HFFc6 (cell line): ENCODE measurements around the gene GRK2. TPM values are rescaled to one million over a fixed set of nuclear protein-coding genes. Genes with fewer than 3 reads are reported as not detected.

Source experiments
- DNase-seq: peaks from one replicate; pipeline ENCODE4 v3.0.0-alpha.2; 2018
- H3K27ac Mint-ChIP-seq: 2 replicates; pipeline ENCODE4 v1.8.0; 2020; ENCODE audit warnings: mild to moderate bottlenecking, mixed read lengths
- H3K27me3 Mint-ChIP-seq: 2 replicates; pipeline ENCODE4 v1.8.0; 2021; ENCODE audit warnings: mild to moderate bottlenecking, moderate library complexity, mixed read lengths; ENCODE audit not compliant: insufficient read depth
- H3K36me3 Mint-ChIP-seq: 2 replicates; pipeline ENCODE4 v1.8.0; 2021; ENCODE audit warnings: low read depth, mixed read lengths
- H3K4me1 Mint-ChIP-seq: 2 replicates; pipeline ENCODE4 v1.8.0; 2020; ENCODE audit warnings: low read depth, mixed read lengths
- H3K4me3 Mint-ChIP-seq: 2 replicates; pipeline ENCODE4 v1.8.0; 2020; ENCODE audit warnings: mild to moderate bottlenecking, moderate library complexity, mixed read lengths
- H3K9me3 Mint-ChIP-seq: 2 replicates; pipeline ENCODE4 v1.8.0; 2020; ENCODE audit warnings: mild to moderate bottlenecking, mixed read lengths
- CTCF ChIP-seq: fragments of 200-600 bp; sonication (generic); IDR thresholded peaks from 2 replicates; pipeline ENCODE4 v1.5.0; 2021; ENCODE audit warnings: antibody characterized with exemption, mild to moderate bottlenecking
- total RNA-seq, 6 experiments: library from RNA; stranded (reverse); fragmentation: NEBNext Ultra II Directional; extraction: Animal tissue kit (Norgen Biotek cat#: 25700); gene quantifications; 2 replicates in 1 of 6; 3 replicates in 5 of 6; pipeline ENCODE4 v1.2.3, GENCODE V29; 2021

Gene GRK2
- total RNA-seq, 6 experiments from 2014 or later = 26.2 to 35.5 (median 32.1) TPM

GRCh38 chr11:67287355-67288197 lies 21.3 kb downstream of the GRK2 start:
- peaks cover 6% of the 10 kb centered on the region for H3K27me3 Mint-ChIP-seq
- no peak for TF ChIP-seq CTCF
- H3K36me3 Mint-ChIP-seq = peaks cover 8% of the 10 kb centered on the region
- peaks cover 18% of the 10 kb centered on the region for H3K4me1 Mint-ChIP-seq
- DNase-seq = no peak
- H3K27ac Mint-ChIP-seq = peak overlapping the region; percentile 98
- peak overlapping the region; percentile 80 for H3K4me3 Mint-ChIP-seq
- no peaks in the 10 kb centered on the region for H3K9me3 Mint-ChIP-seq

DNA sequence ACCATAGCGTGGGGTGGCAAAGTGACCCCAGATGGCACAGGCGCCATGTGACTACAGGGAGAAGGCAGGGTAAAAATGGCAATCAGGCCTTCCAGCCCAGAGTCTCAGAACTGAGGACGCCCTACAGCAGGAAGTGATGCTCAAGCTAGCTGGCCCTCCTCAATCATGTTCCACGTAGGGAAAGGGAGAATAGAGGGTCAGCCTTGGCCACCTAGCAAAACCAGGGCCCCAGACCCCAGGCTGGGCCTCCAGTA lies 21.9 kb downstream of the GRK2 start:
- H3K4me3 Mint-ChIP-seq = peak overlapping the region; percentile 80

GRCh38 chr11:67288452-67289225 lies 22.4 kb downstream of the GRK2 start:
- H3K27me3 Mint-ChIP-seq = peaks cover 6% of the 10 kb centered on the region
- peaks cover 18% of the 10 kb centered on the region for H3K36me3 Mint-ChIP-seq
- peak overlapping the region; percentile 98 for H3K27ac Mint-ChIP-seq
- DNase-seq = peak; percentile 79
- H3K4me1 Mint-ChIP-seq = peaks cover 29% of the 10 kb centered on the region
- H3K4me3 Mint-ChIP-seq = peak overlapping the region; percentile 80
- H3K9me3 Mint-ChIP-seq = no peaks in the 10 kb centered on the region
- peak; percentile 64 for TF ChIP-seq CTCF

More for the DNA sequence above, 21.9 kb downstream of the GRK2 start:
- TF ChIP-seq CTCF = no peak
- H3K27me3 Mint-ChIP-seq = peaks cover 6% of the 10 kb centered on the region
- DNase-seq = no peak
- peaks cover 24% of the 10 kb centered on the region for H3K4me1 Mint-ChIP-seq
- H3K27ac Mint-ChIP-seq = peak overlapping the region; percentile 98
- no peaks in the 10 kb centered on the region for H3K9me3 Mint-ChIP-seq
- peaks cover 14% of the 10 kb centered on the region for H3K36me3 Mint-ChIP-seq

DNA sequence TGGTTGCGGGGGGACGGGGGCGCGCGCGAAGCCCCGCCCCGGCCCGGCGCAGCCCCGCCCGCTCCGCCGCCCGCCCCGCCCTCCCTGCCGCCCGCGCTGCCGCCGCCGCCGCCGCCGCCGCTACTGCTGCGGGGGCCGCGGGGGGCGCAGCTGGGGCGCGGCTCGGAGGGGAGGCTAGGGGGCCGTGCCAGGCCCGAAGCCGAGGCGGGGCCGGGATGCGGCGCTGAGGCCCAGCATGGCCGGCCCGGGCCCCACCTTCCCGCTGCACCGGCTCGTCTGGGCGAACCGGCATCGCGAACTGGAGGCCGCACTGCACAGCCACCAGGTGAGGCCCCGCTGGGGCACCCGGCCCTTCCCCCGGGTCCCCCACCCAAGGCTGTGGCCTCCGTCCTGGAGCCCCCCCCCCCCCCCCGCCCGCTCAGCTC lies 23.0 kb downstream of the GRK2 start, which contains the start of gene ANKRD13D:
TSS of gene ANKRD13D (plus strand) at position 78 of the 425 bp plus-strand sequence. CDS start at position 236, 158 bp downstream.
- peak within 1 kb of the TSS; percentile 98 for H3K27ac Mint-ChIP-seq
- no peak for TF ChIP-seq CTCF
- no peak for DNase-seq
- H3K4me3 Mint-ChIP-seq = peak within 1 kb of the TSS; percentile 94
- H3K4me1 Mint-ChIP-seq = peaks cover 34% of the 10 kb centered on the region
- H3K9me3 Mint-ChIP-seq = no peaks in the 10 kb centered on the region
- peaks cover 24% of the 10 kb centered on the region for H3K36me3 Mint-ChIP-seq
- H3K27me3 Mint-ChIP-seq = peaks cover 6% of the 10 kb centered on the region

DNA sequence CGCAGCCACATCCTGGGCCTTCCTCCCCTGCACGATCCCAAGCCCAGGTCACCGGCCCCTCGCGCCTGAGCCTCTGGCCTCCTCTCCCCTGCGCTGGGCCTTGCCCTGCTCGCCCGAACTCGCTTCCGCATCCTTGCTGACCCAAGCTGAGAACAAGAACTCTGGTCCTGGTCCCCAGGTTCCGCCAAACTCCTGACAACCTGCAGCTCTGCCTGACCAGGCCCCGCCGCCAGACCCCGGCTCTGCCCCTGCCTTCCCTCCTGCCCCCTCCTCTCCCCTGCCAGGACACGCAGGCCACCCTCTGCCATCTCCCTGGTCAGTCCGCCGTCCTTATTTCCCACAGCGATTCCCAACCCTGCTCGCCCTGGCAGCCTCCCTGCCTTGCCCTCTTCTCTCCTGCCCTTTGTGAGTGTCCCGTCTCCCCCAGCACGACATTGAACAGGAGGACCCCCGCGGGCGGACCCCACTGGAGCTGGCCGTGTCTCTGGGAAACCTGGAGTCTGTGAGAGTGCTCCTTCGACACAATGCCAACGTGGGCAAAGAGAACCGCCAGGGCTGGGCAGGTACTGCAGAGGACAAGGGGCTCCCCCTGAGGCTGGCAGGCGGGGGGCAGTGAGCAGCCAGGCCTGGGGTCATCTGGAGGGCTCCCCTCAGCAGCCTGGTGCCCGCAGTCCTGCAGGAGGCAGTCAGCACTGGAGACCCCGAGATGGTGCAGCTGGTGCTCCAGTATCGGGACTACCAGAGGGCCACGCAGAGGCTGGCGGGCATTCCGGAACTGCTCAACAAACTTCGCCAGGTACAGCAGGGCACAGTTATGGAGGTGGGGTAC lies 23.6 kb downstream of the GRK2 start:
- H3K9me3 Mint-ChIP-seq = peaks cover under 1% of the 10 kb centered on the region; the same call in 1 of the 2 replicates
- TF ChIP-seq CTCF = no peak
- DNase-seq = no peak
- H3K36me3 Mint-ChIP-seq = peaks cover 26% of the 10 kb centered on the region
- H3K4me3 Mint-ChIP-seq = peak overlapping the region; percentile 94
- peaks cover 34% of the 10 kb centered on the region for H3K4me1 Mint-ChIP-seq
- peaks cover 6% of the 10 kb centered on the region for H3K27me3 Mint-ChIP-seq
- peak overlapping the region; percentile 79 for H3K27ac Mint-ChIP-seq
